ENCODE results near the gene FAM170B.

The FAM170B gene

GRCh38 chr10:49133706-49134248 lies at the start of gene FAM170B:
FAM170B (minus strand) TSS chr10:49134021; CDS start chr10:49133918, 103 bp downstream.
- no peak for TF ChIP-seq CTCF (IDR thresholded peaks at IDR 0.05; ENCODE audit: low read depth, low read length, missing control alignments)
- in situ Hi-C loops (cut with HindIII; ENCODE audit: low pct_ligation_motif_present, low sequenced_read_pairs): no loop called here
- no peak within 1 kb of the TSS for H3K4me3 ChIP-seq (ENCODE audit: low read depth, low read length)
- no peak within 1 kb of the TSS for H3K27ac ChIP-seq
- H3K36me3 ChIP-seq (replicated peaks): no peaks in the 10 kb centered on the region
- H3K27me3 ChIP-seq (replicated peaks): no peaks in the 10 kb centered on the region
- no peak for DNase-seq

GRCh38 chr10:49182776-49183175 lies 49.0 kb upstream of the FAM170B start:
- no peak for TF ChIP-seq CTCF (IDR thresholded peaks at IDR 0.05; ENCODE audit: low read depth, low read length, missing control alignments)
- H3K27ac ChIP-seq: no peak overlapping the region
- H3K27me3 ChIP-seq (replicated peaks): no peaks in the 10 kb centered on the region
- DNase-seq: no peak
- in situ Hi-C loops (cut with HindIII; ENCODE audit: low pct_ligation_motif_present, low sequenced_read_pairs): no loop called here
- H3K4me3 ChIP-seq (ENCODE audit: low read depth, low read length): no peak overlapping the region
- H3K36me3 ChIP-seq (replicated peaks): no peaks in the 10 kb centered on the region

GRCh38 chr10:49180444-49180860 lies 46.6 kb upstream of the FAM170B start:
- in situ Hi-C loops (cut with HindIII; ENCODE audit: low pct_ligation_motif_present, low sequenced_read_pairs): no loop called here
- no peak for DNase-seq
- Histone ChIP-seq H3K36me3 (replicated peaks) (no peaks in the 10 kb centered on the region), H3K4me3 (ENCODE audit: low read depth, low read length) (no peak overlapping the region), H3K27ac (no peak overlapping the region), H3K27me3 (replicated peaks) (no peaks in the 10 kb centered on the region)
- no peak for TF ChIP-seq CTCF (IDR thresholded peaks at IDR 0.05; ENCODE audit: low read depth, low read length, missing control alignments)

- Histone ChIP-seq H3K36me3 (replicated peaks) (no peaks in the 10 kb centered on the region), H3K27me3 (replicated peaks) (no peaks in the 10 kb centered on the region), H3K27ac (no peak overlapping the region), H3K4me3 (ENCODE audit: low read depth, low read length) (no peak overlapping the region)
- no peak for TF ChIP-seq CTCF (IDR thresholded peaks at IDR 0.05; ENCODE audit: low read depth, low read length, missing control alignments)
- DNase-seq: no peak
- in situ Hi-C loops (cut with HindIII; ENCODE audit: low pct_ligation_motif_present, low sequenced_read_pairs): no loop called here
Observed at GRCh38 chr10:49179699-49180443, 46.0 kb upstream of the FAM170B start.

- no peak for DNase-seq
Observed at GRCh38 chr10:49178489-49179471, 45.0 kb upstream of the FAM170B start.

More at GRCh38 chr10:49178489-49179471, 45.0 kb upstream of the FAM170B start:
- TF ChIP-seq CTCF (IDR thresholded peaks at IDR 0.05; ENCODE audit: low read depth, low read length, missing control alignments): no peak
- in situ Hi-C loops (cut with HindIII; ENCODE audit: low pct_ligation_motif_present, low sequenced_read_pairs): no loop called here
- H3K27me3 ChIP-seq (replicated peaks): no peaks in the 10 kb centered on the region
- H3K4me3 ChIP-seq (ENCODE audit: low read depth, low read length): no peak overlapping the region
- no peaks in the 10 kb centered on the region for H3K36me3 ChIP-seq (replicated peaks)
- H3K27ac ChIP-seq: no peak overlapping the region
